HL-60 (cell line): ENCODE data around the gene SLC6A6.

Experiments used
- CTCF ChIP-seq: IDR thresholded peaks from one replicate; pipeline ENCODE4 v1.5.1; 2011; ENCODE audit warnings: low read length, control low read depth, inconsistent platforms; ENCODE audit not compliant: insufficient read depth
- POLR2AphosphoS5 ChIP-seq: IDR thresholded peaks from 2 replicates; pipeline ENCODE4 v1.6.1; 2012; ENCODE audit warnings: low read depth
- REST ChIP-seq: IDR thresholded peaks from 2 replicates; pipeline ENCODE4 v1.6.1; 2012; ENCODE audit warnings: low read depth; ENCODE audit not compliant: insufficient replicate concordance
- SPI1 ChIP-seq: IDR thresholded peaks from 2 replicates; pipeline ENCODE4 v1.6.1; 2012; ENCODE audit warnings: low read depth, mild to moderate bottlenecking, borderline replicate concordance

GRCh38 chr3:14524920-14525660 is 122.7 kb downstream of the SLC6A6 start:
- TF ChIP-seq CTCF (no peak), POLR2AphosphoS5 (no peak), SPI1 (no peak), REST (no peak)
